ENCODE measurements around the gene MRTFB. TPM values are rescaled to one million over a fixed set of nuclear protein-coding genes. Genes with fewer than 3 reads are reported as not detected.

The MRTFB gene
- total RNA-seq, 1 donor = 11.6 TPM

DNA sequence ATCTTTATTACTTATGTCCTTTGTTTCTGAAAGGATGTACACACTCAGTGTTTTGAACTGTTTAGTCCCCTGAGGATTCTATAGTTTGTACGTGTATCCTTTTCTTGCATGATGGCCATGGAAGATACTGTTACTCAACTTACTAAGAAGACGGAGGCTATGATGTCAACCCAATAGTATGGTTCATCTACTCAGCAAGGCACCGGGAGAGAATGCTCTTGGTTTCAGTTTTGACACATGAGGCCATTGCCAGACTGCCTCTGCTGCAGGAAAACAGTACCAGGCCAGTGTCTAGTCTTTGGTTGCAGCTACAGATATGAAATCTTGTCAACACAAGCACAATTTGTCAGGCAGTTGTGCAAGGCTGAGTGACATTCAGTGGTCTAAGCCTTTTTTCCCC, 134.5 kb downstream of the MRTFB start:
- H3K79me2 ChIP-seq (ENCODE audit: insufficient read depth, low read length) = peaks cover under 1% of the 10 kb centered on the region
- H3K4me1 ChIP-seq (ENCODE audit: insufficient read depth, low read length) = no peaks in the 10 kb centered on the region
- H2AFZ ChIP-seq (ENCODE audit: low read length) = no peak overlapping the region
- no peak overlapping the region for H3K27ac ChIP-seq (ENCODE audit: low read depth, low read length)
- no peak overlapping the region for H3K4me2 ChIP-seq (ENCODE audit: insufficient read depth, low read length)
- H3K36me3 ChIP-seq (ENCODE audit: insufficient read depth, low read length) = no peaks in the 10 kb centered on the region
- H3K27me3 ChIP-seq (ENCODE audit: insufficient read depth, low read length) = no peaks in the 10 kb centered on the region
- TF ChIP-seq, protein P1, sequence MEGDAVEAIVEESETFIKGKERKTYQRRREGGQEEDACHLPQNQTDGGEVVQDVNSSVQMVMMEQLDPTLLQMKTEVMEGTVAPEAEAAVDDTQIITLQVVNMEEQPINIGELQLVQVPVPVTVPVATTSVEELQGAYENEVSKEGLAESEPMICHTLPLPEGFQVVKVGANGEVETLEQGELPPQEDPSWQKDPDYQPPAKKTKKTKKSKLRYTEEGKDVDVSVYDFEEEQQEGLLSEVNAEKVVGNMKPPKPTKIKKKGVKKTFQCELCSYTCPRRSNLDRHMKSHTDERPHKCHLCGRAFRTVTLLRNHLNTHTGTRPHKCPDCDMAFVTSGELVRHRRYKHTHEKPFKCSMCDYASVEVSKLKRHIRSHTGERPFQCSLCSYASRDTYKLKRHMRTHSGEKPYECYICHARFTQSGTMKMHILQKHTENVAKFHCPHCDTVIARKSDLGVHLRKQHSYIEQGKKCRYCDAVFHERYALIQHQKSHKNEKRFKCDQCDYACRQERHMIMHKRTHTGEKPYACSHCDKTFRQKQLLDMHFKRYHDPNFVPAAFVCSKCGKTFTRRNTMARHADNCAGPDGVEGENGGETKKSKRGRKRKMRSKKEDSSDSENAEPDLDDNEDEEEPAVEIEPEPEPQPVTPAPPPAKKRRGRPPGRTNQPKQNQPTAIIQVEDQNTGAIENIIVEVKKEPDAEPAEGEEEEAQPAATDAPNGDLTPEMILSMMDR (IDR thresholded peaks at IDR 0.05; ENCODE audit: extremely low read depth, low read depth, low read length) = no peak
- H3K9me3 ChIP-seq (ENCODE audit: low read depth, low read length) = no peaks in the 10 kb centered on the region
- H3K4me3 ChIP-seq (ENCODE audit: insufficient read depth, low read length) = no peak overlapping the region
- peaks cover 6% of the 10 kb centered on the region for H4K20me1 ChIP-seq (ENCODE audit: insufficient read depth, low read length)
- DNase-seq (ENCODE audit: insufficient read length, low spot score, missing footprints) = no peak

DNA sequence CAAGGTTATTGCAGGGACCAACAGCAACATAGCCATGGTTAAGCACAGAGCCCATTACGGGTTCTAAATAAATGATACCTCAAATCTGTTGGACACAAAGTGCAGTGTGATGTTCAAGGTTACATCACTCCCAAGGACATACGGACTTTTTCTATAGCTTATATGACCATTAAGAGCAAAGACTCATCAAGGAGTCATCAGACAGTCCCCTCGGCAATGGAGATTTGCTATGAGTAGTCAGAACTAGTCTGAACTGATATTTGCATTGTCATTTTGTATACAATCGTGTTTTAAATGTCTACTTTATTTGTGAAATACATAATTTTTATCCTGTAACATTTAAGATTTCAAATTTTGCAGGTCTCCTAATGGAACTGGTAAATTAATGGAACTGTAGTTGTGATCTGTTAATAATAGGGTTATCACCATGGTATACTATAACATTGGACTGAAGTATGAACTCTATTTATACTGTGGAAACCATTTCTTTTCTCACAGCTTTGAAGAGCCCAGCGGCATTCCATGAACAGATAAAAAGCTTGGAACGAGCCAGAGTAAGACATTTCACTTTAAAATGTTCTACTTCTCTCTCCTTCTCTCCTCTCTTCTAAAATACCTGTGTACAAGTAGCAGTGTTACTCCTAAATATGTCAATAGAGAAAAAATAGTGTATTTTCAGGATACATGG, 140.9 kb downstream of the MRTFB start:
- TF ChIP-seq, protein P1 (IDR thresholded peaks at IDR 0.05; ENCODE audit: extremely low read depth, low read depth, low read length) = no peak
- no peak overlapping the region for H2AFZ ChIP-seq (ENCODE audit: low read length)
- no peaks in the 10 kb centered on the region for H3K79me2 ChIP-seq (ENCODE audit: insufficient read depth, low read length)
- H3K9me3 ChIP-seq (ENCODE audit: low read depth, low read length) = no peaks in the 10 kb centered on the region
- no peaks in the 10 kb centered on the region for H3K27me3 ChIP-seq (ENCODE audit: insufficient read depth, low read length)
- H3K4me2 ChIP-seq (ENCODE audit: insufficient read depth, low read length) = no peak overlapping the region
- no peaks in the 10 kb centered on the region for H3K4me1 ChIP-seq (ENCODE audit: insufficient read depth, low read length)
- H3K36me3 ChIP-seq (ENCODE audit: insufficient read depth, low read length) = no peaks in the 10 kb centered on the region
- no peaks in the 10 kb centered on the region for H4K20me1 ChIP-seq (ENCODE audit: insufficient read depth, low read length)
- H3K4me3 ChIP-seq (ENCODE audit: insufficient read depth, low read length) = no peak overlapping the region
- no peak for DNase-seq (ENCODE audit: insufficient read length, low spot score, missing footprints)
- H3K27ac ChIP-seq (ENCODE audit: low read depth, low read length) = no peak overlapping the region

DNA sequence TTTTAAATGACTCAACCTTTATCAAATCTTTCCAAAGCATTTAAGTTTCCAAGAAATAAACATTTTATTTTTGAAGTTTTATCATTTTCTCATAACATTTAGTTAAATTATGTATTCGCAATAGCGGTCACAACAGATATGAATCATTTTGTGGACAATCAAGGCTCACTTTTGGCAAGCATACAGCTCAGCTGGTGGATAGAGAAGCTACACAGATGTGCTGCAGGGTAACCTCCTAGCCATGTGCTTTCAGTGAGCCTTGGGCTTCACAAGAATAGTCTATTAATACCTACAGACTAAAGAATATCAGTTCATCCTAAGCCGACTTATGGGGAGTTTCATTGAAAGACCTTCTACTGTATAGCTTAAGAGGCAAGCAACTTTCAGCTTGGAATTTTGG, 144.8 kb downstream of the MRTFB start:
- TF ChIP-seq, protein P1 (IDR thresholded peaks at IDR 0.05; ENCODE audit: extremely low read depth, low read depth, low read length) = no peak
- Histone ChIP-seq H2AFZ (ENCODE audit: low read length) (no peak overlapping the region), H3K4me1 (ENCODE audit: insufficient read depth, low read length) (no peaks in the 10 kb centered on the region), H3K4me2 (ENCODE audit: insufficient read depth, low read length) (no peak overlapping the region), H3K36me3 (ENCODE audit: insufficient read depth, low read length) (no peaks in the 10 kb centered on the region), H3K27me3 (ENCODE audit: insufficient read depth, low read length) (no peaks in the 10 kb centered on the region), H3K9me3 (ENCODE audit: low read depth, low read length) (no peaks in the 10 kb centered on the region), H3K27ac (ENCODE audit: low read depth, low read length) (no peak overlapping the region), H3K4me3 (ENCODE audit: insufficient read depth, low read length) (no peak overlapping the region), H3K79me2 (ENCODE audit: insufficient read depth, low read length) (no peaks in the 10 kb centered on the region), H4K20me1 (ENCODE audit: insufficient read depth, low read length) (no peaks in the 10 kb centered on the region)
- DNase-seq (ENCODE audit: insufficient read length, low spot score, missing footprints) = no peak

DNA sequence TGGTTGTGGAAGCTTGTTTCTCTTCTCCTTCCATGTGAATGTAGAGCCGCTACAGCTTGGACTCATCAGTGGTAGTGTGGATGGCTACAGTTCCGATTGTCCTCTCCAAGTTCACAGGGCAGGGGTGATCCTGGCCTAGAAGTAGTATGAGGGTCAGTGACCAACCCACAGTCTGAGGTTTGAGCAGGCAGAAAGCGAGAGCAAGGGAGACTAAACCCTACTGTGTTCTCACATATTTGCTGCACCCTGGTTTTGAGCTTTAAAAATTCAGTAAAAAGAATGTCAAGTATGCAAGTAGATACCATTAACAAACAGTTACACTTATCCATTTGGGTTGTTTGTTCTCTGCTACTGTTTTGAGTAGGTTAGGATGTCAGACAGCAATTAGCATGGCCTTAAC, 148.9 kb downstream of the MRTFB start:
- Histone ChIP-seq H3K9me3 (ENCODE audit: low read depth, low read length) (no peaks in the 10 kb centered on the region), H3K27ac (ENCODE audit: low read depth, low read length) (no peak overlapping the region), H2AFZ (ENCODE audit: low read length) (no peak overlapping the region), H4K20me1 (ENCODE audit: insufficient read depth, low read length) (no peaks in the 10 kb centered on the region), H3K27me3 (ENCODE audit: insufficient read depth, low read length) (no peaks in the 10 kb centered on the region), H3K36me3 (ENCODE audit: insufficient read depth, low read length) (no peaks in the 10 kb centered on the region), H3K4me3 (ENCODE audit: insufficient read depth, low read length) (no peak overlapping the region), H3K4me1 (ENCODE audit: insufficient read depth, low read length) (no peaks in the 10 kb centered on the region), H3K4me2 (ENCODE audit: insufficient read depth, low read length) (no peak overlapping the region), H3K79me2 (ENCODE audit: insufficient read depth, low read length) (no peaks in the 10 kb centered on the region)
- no peak for DNase-seq (ENCODE audit: insufficient read length, low spot score, missing footprints)
- TF ChIP-seq, protein P1 (IDR thresholded peaks at IDR 0.05; ENCODE audit: extremely low read depth, low read depth, low read length) = no peak

Data from osteoblast (primary cell).